Left ventricle myocardium inferior (tissue), 1 donor: Measurements from ENCODE around the gene MT1E. TPM values are rescaled to one million over a fixed set of nuclear protein-coding genes. Genes with fewer than 3 reads are reported as not detected.

Experiments
- DNase-seq: peaks from one replicate; pipeline ENCODE4 v3.0.0-alpha.2; 2020
- H3K27ac ChIP-seq: fragments of 200-600 bp; replicated peaks from 2 replicates; pipeline ENCODE4 v1.8.0; 2021
- H3K27me3 ChIP-seq: fragments of 200-600 bp; 2 replicates; pipeline ENCODE4 v1.8.0; 2021; ENCODE audit warnings: low read depth
- H3K36me3 ChIP-seq: fragments of 200-600 bp; 2 replicates; pipeline ENCODE4 v1.8.0; 2021
- H3K4me1 ChIP-seq: fragments of 200-600 bp; 2 replicates; pipeline ENCODE4 v1.8.0; 2021
- H3K4me3 ChIP-seq: fragments of 200-600 bp; 2 replicates; pipeline ENCODE4 v1.8.0; 2021; ENCODE audit warnings: mild to moderate bottlenecking, moderate library complexity
- H3K9me3 ChIP-seq: fragments of 200-600 bp; replicated peaks from 2 replicates; pipeline ENCODE4 v1.8.0; 2021
- intact Hi-C: fragments of 100-400 bp; cut with micrococcal nuclease; formaldehyde crosslinking; loops from one replicate; pipeline ENCODE4 v1.11.0; 2022
- total RNA-seq: library from RNA; stranded (reverse); fragmentation: NEBNext Ultra II Directional; extraction: Animal tissue kit (Norgen Biotek cat#: 25700); gene quantifications from one replicate; pipeline ENCODE4 v1.2.1, GENCODE V29; 2021
- TF ChIP-seq, protein P1 (sequence below): fragments of 200-600 bp; IDR thresholded peaks from 2 replicates; pipeline ENCODE4 v1.8.0; 2021; ENCODE audit warnings: antibody characterized with exemption, mild to moderate bottlenecking, borderline replicate concordance
- donor health status: DM: no; HTN: yes; CAD: no; lungs with severe emphysema.

MT1E gene
- total RNA-seq, 1 donor from 2014 or later, result 126 TPM

DNA sequence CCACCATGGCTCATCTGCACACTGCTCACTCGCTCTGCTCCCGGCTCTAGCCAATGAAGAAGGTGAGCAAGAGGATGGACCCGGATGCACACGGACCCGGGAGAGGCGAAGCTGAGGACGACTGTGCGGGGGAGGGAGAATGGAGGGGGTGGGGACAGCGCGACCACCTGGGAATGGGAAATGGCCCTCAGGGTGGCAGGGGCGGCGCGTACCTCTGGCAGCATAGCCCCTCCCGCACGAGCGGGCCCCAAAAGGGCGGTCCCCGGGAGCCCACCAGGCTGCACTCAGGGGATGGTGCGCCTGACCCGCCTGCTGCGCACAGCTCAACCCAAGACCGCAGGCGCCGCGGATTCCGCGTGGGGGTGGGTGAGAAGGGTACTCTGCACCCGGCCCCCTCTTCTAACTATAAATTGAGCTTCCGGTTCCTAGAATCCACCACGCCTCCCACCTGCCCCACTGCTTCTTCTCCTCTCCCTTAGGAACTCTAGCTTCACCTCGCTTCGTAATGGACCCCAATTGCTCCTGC lies 50.2 kb downstream of the MT1E start:
- Histone ChIP-seq H3K27me3 (peaks cover 59% of the 10 kb centered on the region), H3K4me3 (peak overlapping the region; percentile 55), H3K36me3 (no peaks in the 10 kb centered on the region), H3K9me3 (no peaks in the 10 kb centered on the region), H3K4me1 (peaks cover 30% of the 10 kb centered on the region), H3K27ac (no peak overlapping the region)
- DNase-seq, result no peak
- intact Hi-C loops, result no loop called here
- TF ChIP-seq, protein P1, sequence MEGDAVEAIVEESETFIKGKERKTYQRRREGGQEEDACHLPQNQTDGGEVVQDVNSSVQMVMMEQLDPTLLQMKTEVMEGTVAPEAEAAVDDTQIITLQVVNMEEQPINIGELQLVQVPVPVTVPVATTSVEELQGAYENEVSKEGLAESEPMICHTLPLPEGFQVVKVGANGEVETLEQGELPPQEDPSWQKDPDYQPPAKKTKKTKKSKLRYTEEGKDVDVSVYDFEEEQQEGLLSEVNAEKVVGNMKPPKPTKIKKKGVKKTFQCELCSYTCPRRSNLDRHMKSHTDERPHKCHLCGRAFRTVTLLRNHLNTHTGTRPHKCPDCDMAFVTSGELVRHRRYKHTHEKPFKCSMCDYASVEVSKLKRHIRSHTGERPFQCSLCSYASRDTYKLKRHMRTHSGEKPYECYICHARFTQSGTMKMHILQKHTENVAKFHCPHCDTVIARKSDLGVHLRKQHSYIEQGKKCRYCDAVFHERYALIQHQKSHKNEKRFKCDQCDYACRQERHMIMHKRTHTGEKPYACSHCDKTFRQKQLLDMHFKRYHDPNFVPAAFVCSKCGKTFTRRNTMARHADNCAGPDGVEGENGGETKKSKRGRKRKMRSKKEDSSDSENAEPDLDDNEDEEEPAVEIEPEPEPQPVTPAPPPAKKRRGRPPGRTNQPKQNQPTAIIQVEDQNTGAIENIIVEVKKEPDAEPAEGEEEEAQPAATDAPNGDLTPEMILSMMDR, result no peak

Other genes starting within 250 kb of the MT1E start
- 65.2 TPM for gene AMFR, start 200.2 kb upstream of the MT1E start, total RNA-seq
- gene NUDT21, start 174.4 kb upstream of the MT1E start, total RNA-seq, result 59.5 TPM
- gene OGFOD1, start 174.2 kb upstream of the MT1E start, total RNA-seq, result 35.4 TPM
- gene BBS2, start 105.8 kb upstream of the MT1E start, total RNA-seq, result 48.7 TPM
- gene MT4, start 60.7 kb upstream of the MT1E start, total RNA-seq, result not detected
- 4.1 TPM for gene MT3, start 36.3 kb upstream of the MT1E start, total RNA-seq
- gene MT2A, start 17.2 kb upstream of the MT1E start, total RNA-seq, result 115 TPM
- gene MT1M, start 6.9 kb downstream of the MT1E start, total RNA-seq, result 3.1 TPM
- gene MT1A, start 12.9 kb downstream of the MT1E start, total RNA-seq, result 1.2 TPM
- gene MT1B, start 26.1 kb downstream of the MT1E start, total RNA-seq, result not detected
- gene MT1F, start 32.2 kb downstream of the MT1E start, total RNA-seq, result 0.85 TPM
- not detected for gene MT1G, start 42.3 kb downstream of the MT1E start, total RNA-seq
- not detected for gene MT1H, start 44.0 kb downstream of the MT1E start, total RNA-seq
- 91.8 TPM for gene MT1X, start 56.7 kb downstream of the MT1E start, total RNA-seq
- gene NUP93, start 104.3 kb downstream of the MT1E start, total RNA-seq, result 27.1 TPM
- gene SLC12A3, start 239.4 kb downstream of the MT1E start, total RNA-seq, result not detected